ENCODE measurements around the gene RO60.

DNA sequence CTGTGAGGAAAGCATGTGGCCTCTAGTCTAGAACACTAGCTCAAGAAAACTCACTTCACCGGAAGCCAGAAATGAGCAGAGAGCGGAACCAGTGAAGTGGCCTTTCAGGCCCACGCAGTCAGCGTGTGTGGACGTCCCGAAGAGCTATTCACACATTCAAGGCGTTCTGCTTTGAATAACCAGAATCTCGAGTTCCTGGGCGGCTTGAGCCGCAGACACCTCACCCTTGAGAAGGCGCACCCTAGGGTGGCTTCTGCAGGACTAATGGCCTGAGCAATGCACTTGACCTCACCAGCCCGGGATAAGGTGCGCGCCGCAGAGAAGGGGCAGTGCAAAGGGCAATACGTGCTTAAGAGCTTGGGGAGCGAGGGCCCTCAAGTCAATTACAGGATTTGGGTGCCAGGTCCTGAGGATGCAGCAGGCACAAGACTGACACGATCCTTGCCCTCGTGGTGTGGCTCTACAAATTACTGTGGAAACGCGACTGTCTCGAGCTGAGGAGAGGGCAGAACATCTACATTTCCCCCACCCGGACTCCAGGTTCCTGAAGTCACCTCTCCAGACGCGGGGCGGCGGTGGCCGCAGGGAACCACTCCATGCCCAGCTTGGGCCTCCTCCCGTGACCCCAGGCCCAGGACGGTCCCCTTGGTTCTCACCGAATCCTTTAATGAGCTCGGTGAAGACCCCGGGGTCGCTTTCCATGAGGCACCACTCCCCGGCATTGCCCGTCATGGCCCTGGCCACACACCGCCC, 707 bp upstream of the RO60 start:
- TF ChIP-seq CTCF (IDR thresholded peaks at IDR 0.05) (no peak), EP300 (IDR thresholded peaks at IDR 0.05) (no peak), HDAC2 (IDR thresholded peaks at IDR 0.05) (no peak), KDM1A (IDR thresholded peaks at IDR 0.05; ENCODE audit: low read depth) (no peak), JUNB (IDR thresholded peaks at IDR 0.05) (no peak), POLR2A (IDR thresholded peaks at IDR 0.05; ENCODE audit: low read length) (no peak), RFX5 (IDR thresholded peaks at IDR 0.05) (no peak), NFE2L2 (conservative IDR thresholded peaks at IDR 0.05; ENCODE audit: low read length) (no peak)
- TF ChIP-seq, protein P1, sequence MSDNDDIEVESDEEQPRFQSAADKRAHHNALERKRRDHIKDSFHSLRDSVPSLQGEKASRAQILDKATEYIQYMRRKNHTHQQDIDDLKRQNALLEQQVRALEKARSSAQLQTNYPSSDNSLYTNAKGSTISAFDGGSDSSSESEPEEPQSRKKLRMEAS (IDR thresholded peaks at IDR 0.05) = peak; percentile 27
